Epithelial cell of proximal tubule (primary cell): ENCODE results near the gene NRG2. TPM values are rescaled to one million over a fixed set of nuclear protein-coding genes. Genes with fewer than 3 reads are reported as not detected.

Experiments
- DNase-seq: peaks from one replicate; pipeline ENCODE4 v3.0.0-alpha.2; 2011; ENCODE audit warnings: low read depth
- H3K4me3 ChIP-seq: 2 replicates; pipeline ENCODE4 v1.5.1; 2011; ENCODE audit warnings: low read depth, mild to moderate bottlenecking, low read length
- total RNA-seq: library from RNA; depleted of rRNA; stranded (reverse); fragments of >200 nt; gene quantifications from 2 replicates; pipeline ENCODE4 v1.2.3, GENCODE V29; 2015
- TF ChIP-seq, protein P1 (sequence below): conservative IDR thresholded peaks from 2 replicates; pipeline ENCODE4 v1.5.1; 2012; ENCODE audit warnings: low read depth, mild to moderate bottlenecking, low read length

Gene NRG2
- 0.43 and 1.5 TPM in 2 replicates for total RNA-seq

DNA sequence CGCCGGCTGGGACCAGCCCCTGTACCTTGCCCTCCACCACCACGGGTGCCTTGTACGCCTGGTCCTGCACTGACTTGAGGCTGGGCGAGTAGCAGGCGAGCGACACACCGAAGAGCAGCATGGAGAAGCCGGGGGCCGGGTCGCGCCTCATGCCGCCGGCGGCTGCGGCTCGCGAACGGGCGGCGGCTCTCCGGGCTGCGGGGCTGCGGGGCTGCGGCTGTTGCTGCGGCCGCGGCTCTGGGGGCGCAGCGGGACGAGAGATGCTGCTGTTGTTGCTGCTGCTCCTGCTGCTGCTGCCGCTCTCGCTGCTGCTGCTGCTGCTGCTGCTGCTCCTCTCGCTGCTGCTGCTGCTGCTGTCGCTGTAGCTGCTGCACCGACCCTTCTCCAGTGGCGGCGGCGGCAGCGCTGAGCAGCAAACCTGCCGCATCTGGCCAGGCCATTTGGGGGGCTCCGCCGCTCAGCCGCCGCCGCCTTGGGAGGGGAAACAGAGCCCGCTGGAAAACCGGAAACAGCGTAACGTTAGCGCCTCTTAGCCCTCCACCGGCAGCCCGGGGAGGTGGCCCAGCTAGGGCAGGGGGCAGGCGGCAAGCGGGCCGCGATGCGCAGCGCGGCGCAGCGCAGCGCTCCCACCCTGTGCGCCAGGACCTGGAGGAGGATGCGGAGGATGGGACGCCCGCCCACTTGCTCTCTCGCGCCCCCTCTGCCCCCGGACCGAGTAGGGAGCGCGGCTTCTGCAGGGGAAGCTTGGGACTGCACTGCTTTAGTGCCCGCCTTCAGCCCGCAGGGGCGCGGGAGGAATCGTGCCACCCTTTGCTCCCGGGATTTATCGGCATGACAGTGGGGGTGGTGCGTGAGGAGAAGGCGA lies at the start of gene NRG2:
NRG2 (minus strand) TSS at position 657 of the 865 bp plus-strand sequence.
- TF ChIP-seq, protein P1, sequence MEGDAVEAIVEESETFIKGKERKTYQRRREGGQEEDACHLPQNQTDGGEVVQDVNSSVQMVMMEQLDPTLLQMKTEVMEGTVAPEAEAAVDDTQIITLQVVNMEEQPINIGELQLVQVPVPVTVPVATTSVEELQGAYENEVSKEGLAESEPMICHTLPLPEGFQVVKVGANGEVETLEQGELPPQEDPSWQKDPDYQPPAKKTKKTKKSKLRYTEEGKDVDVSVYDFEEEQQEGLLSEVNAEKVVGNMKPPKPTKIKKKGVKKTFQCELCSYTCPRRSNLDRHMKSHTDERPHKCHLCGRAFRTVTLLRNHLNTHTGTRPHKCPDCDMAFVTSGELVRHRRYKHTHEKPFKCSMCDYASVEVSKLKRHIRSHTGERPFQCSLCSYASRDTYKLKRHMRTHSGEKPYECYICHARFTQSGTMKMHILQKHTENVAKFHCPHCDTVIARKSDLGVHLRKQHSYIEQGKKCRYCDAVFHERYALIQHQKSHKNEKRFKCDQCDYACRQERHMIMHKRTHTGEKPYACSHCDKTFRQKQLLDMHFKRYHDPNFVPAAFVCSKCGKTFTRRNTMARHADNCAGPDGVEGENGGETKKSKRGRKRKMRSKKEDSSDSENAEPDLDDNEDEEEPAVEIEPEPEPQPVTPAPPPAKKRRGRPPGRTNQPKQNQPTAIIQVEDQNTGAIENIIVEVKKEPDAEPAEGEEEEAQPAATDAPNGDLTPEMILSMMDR = peak; percentile 44
- H3K4me3 ChIP-seq = peak within 1 kb of the TSS; percentile 56
- no peak for DNase-seq

DNA sequence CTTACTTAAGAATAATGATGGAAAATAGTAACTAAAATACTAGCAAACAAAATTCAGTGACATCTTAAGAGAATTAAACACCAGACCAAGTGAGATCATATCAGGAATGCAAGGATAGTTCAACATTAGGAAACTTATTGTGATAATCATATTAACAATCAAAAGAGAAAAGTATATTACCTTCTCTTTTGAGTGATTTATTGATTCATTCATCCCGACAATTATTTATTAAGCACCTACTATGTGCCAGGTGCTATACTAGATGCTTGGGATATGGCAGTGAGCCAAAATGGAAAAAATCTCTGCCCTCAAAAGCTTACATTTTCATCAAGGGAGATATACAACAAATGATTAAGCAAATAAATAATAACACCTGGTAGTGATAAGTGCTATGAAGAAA lies 47.2 kb upstream of the NRG2 start:
- no peak for DNase-seq
- no peak overlapping the region for H3K4me3 ChIP-seq
- TF ChIP-seq, protein P1 = no peak

DNA sequence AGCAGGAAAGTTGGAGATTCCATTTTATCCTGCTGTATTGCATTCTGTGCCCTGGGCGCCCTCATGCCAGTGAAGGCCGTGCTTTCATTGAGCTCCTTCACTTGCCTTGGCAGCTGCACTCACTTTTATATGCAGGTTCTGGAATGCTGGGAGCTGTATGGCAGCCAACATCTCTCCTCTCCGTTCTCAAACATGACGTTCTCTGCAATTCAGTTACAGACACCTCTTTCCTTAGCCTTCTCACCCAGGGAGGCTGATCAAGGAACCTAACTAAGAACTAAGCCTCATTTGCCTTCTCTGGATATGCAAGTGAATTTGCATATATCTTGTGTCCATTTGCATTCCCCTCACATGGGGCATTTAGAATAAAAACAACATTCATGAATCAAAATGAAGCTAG lies 41.4 kb upstream of the NRG2 start:
- no peak overlapping the region for H3K4me3 ChIP-seq
- no peak for DNase-seq
- TF ChIP-seq, protein P1 = no peak

DNA sequence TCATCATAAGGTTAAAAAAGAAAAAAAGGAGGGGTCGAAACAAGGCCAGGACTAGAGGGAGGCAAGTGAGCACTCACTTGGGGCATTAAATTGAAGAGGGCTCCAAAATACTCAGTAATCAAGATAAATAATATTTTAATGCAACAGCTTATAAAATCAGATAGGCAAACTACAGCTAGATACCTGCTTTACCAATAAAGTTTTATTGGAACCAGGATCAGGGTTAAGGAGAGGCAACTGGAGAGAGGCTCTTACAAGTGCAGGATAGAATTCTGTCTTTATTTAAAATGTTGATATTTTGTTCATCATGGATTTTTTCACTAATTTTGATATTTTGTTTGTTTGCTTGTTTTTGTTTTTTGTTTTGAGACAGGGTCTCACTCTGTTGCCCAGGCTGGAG lies 40.6 kb upstream of the NRG2 start:
- TF ChIP-seq, protein P1 = no peak
- DNase-seq = no peak
- no peak overlapping the region for H3K4me3 ChIP-seq

DNA sequence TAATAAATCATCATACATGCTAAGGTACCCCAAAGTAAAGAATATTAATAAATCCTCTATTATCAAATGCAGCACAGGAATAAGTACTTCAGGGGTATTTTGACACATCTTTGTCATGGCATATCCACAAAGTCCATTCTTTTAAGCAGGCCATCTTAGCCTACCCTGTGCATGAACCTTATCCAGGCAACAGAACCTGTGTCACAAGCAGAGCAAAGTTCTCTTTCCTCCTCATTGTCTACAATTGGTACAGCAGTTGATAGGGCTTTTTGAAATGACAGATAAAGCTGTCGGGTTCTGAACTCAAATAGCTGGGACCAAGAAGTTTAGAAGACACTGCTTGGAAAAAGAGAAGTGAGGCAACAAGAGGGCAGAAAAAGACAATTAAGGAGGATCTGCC lies 40.0 kb upstream of the NRG2 start:
- no peak for DNase-seq
- TF ChIP-seq, protein P1 = no peak
- no peak overlapping the region for H3K4me3 ChIP-seq

DNA sequence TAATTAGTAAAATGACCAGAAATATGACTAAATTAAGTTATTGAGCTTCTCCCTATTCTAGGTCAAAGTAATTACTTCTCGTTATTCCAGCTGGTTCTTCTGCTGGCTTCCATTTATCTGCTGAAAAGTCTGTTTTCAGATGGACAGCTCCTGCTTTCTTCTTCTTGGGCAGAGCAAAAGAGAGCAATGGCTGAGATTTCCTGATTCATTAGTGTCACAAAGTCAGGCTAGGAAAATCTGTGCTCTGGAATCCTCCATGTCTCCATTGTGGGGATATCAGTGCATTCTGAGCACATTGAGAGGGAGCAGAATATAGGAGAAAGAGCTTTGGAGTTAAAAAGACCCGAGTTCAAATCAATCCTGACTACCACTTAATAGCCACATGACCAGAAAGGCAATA lies 33.7 kb upstream of the NRG2 start:
- no peak overlapping the region for H3K4me3 ChIP-seq
- no peak for DNase-seq
- TF ChIP-seq, protein P1 = no peak

DNA sequence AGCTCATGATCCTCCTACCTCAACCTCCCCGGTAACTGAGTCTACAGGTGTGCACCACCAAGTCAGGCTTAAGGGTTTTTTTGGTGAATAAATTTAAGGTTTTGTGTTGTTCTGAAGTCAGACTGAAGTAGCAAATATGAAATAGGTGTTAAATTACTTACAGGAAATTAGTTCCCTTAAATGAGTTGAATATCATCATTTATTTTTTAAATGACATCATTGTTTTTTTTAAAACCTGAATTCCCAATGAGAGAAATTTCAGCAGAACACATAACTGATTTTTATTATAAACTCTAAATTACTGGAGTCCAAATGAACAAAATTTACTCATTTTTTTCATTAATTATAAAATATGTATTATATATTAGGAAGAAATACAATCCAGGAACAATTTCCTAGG lies 33.0 kb upstream of the NRG2 start:
- H3K4me3 ChIP-seq = no peak overlapping the region
- TF ChIP-seq, protein P1 = no peak
- DNase-seq = no peak
